ENCODE results near the gene CBX7.

The CBX7 gene

GRCh38 chr22:39152511-39153219, at the start of gene CBX7:
Gene CBX7, minus strand, starts transcription at chr22:39152680. Its CDS starts 236 bp downstream, at chr22:39152444.
- peak within 1 kb of the TSS; percentile 78 for H3K27ac ChIP-seq
- TF ChIP-seq ZFX (IDR thresholded peaks at IDR 0.05; ENCODE audit: borderline replicate concordance) (no peak), CTCF (IDR thresholded peaks at IDR 0.05) (no peak)

- H3K27ac ChIP-seq = no peak overlapping the region
- TF ChIP-seq CTCF (IDR thresholded peaks at IDR 0.05) (no peak), ZFX (IDR thresholded peaks at IDR 0.05; ENCODE audit: borderline replicate concordance) (no peak)
Observed at GRCh38 chr22:39197578-39197977, 45.1 kb upstream of the CBX7 start.

GRCh38 chr22:39194098-39194497, 41.6 kb upstream of the CBX7 start:
- TF ChIP-seq ZFX (IDR thresholded peaks at IDR 0.05; ENCODE audit: borderline replicate concordance) (no peak), CTCF (IDR thresholded peaks at IDR 0.05) (no peak)
- H3K27ac ChIP-seq = no peak overlapping the region

- TF ChIP-seq ZFX (IDR thresholded peaks at IDR 0.05; ENCODE audit: borderline replicate concordance) (no peak), CTCF (IDR thresholded peaks at IDR 0.05) (no peak)
- H3K27ac ChIP-seq = no peak overlapping the region
Observed at GRCh38 chr22:39188809-39189208, 36.3 kb upstream of the CBX7 start.

- no peak overlapping the region for H3K27ac ChIP-seq
- TF ChIP-seq CTCF (IDR thresholded peaks at IDR 0.05) = no peak
- TF ChIP-seq ZFX (IDR thresholded peaks at IDR 0.05; ENCODE audit: borderline replicate concordance) = no peak
Observed at GRCh38 chr22:39185601-39186012, 33.1 kb upstream of the CBX7 start.

GRCh38 chr22:39184586-39185577, 32.4 kb upstream of the CBX7 start:
- H3K27ac ChIP-seq = no peak overlapping the region
- TF ChIP-seq ZFX (IDR thresholded peaks at IDR 0.05; ENCODE audit: borderline replicate concordance) = no peak
- no peak for TF ChIP-seq CTCF (IDR thresholded peaks at IDR 0.05)
